GM12878 (cell line): Measurements from ENCODE around the gene MPC1. TPM values are rescaled to one million over a fixed set of nuclear protein-coding genes. Genes with fewer than 3 reads are reported as not detected.

ENCODE experiments used
- ATF2 ChIP-seq: IDR thresholded peaks from 2 replicates; pipeline ENCODE4 v1.6.1; 2012; ENCODE audit warnings: low read length, inconsistent platforms
- ATF7 ChIP-seq: fragments of 450-650 bp; IDR thresholded peaks from 2 replicates; pipeline ENCODE4 v1.6.1; 2016; ENCODE audit warnings: low read depth, mild to moderate bottlenecking
- BACH1 ChIP-seq: fragments of 450-650 bp; IDR thresholded peaks from 2 replicates; pipeline ENCODE4 v1.6.1; 2017; ENCODE audit warnings: mild to moderate bottlenecking, borderline replicate concordance
- CEBPB ChIP-seq, 2 experiments: fragments of 150-350 bp in 1 of 2; IDR thresholded peaks; 2 replicates each; pipeline ENCODE4 v1.6.1; 2012 to 2014; ENCODE audit warnings: low read depth in 2 of 2, low read length in 2 of 2, borderline replicate concordance in 1 of 2, inconsistent platforms in 1 of 2
- CREB1 ChIP-seq: IDR thresholded peaks from 2 replicates; pipeline ENCODE4 v1.6.1; 2012; ENCODE audit warnings: low read depth, mild to moderate bottlenecking, inconsistent platforms
- CREM ChIP-seq: IDR thresholded peaks from 2 replicates; pipeline ENCODE4 v1.6.1; 2014; ENCODE audit warnings: antibody characterized with exemption, low read depth
- CUX1 ChIP-seq: IDR thresholded peaks from 2 replicates; pipeline ENCODE4 v1.6.1; 2012; ENCODE audit warnings: improper control_type of control experiment, low read depth, low read length; ENCODE audit not compliant: insufficient replicate concordance
- DPF2 ChIP-seq: fragments of 450-650 bp; IDR thresholded peaks from 2 replicates; pipeline ENCODE4 v1.6.1; 2017; ENCODE audit warnings: mild to moderate bottlenecking
- IRF4 ChIP-seq: IDR thresholded peaks from 2 replicates; pipeline ENCODE4 v1.6.1; 2011; ENCODE audit warnings: low read depth, low read length
- NFYA ChIP-seq: IDR thresholded peaks from 2 replicates; pipeline ENCODE4 v1.6.1; 2011; ENCODE audit warnings: low read depth, mild to moderate bottlenecking, low read length, improper control_type of control experiment, borderline replicate concordance
- NR2C1 ChIP-seq: fragments of 450-650 bp; IDR thresholded peaks from 2 replicates; pipeline ENCODE4 v1.6.1; 2017; ENCODE audit warnings: antibody characterized with exemption, mild to moderate bottlenecking, moderate library complexity
- NR2C2 ChIP-seq: IDR thresholded peaks from 2 replicates; pipeline ENCODE4 v1.6.1; 2011; ENCODE audit warnings: borderline replicate concordance, low read depth; ENCODE audit not compliant: control insufficient read depth, insufficient read length
- POLR2A ChIP-seq: IDR thresholded peaks from 2 replicates; pipeline ENCODE4 v1.6.1; 2011; ENCODE audit warnings: low read depth, mild to moderate bottlenecking, low read length
- POLR2AphosphoS5 ChIP-seq: IDR thresholded peaks from 2 replicates; pipeline ENCODE4 v1.6.1; 2011; ENCODE audit warnings: mild to moderate bottlenecking, low read length, inconsistent platforms
- RBBP5 ChIP-seq: fragments of 200-600 bp; sonication (generic); conservative IDR thresholded peaks from 2 replicates; pipeline ENCODE4 v1.6.1; 2016
- RELB ChIP-seq: fragments of 450-650 bp; IDR thresholded peaks from 2 replicates; pipeline ENCODE4 v1.6.1; 2017; ENCODE audit warnings: low read depth, mild to moderate bottlenecking, moderate library complexity
- RFX5 ChIP-seq: IDR thresholded peaks from 2 replicates; pipeline ENCODE4 v1.6.1; 2011; ENCODE audit warnings: low read depth, low read length, improper control_type of control experiment
- SIX5 ChIP-seq: IDR thresholded peaks from 2 replicates; pipeline ENCODE4 v1.6.1; 2011; ENCODE audit warnings: mild to moderate bottlenecking, low read depth, low read length, moderate library complexity; ENCODE audit not compliant: severe bottlenecking
- SMARCA5 ChIP-seq: fragments of 450-650 bp; IDR thresholded peaks from 2 replicates; pipeline ENCODE4 v1.6.1; 2017; ENCODE audit warnings: mild to moderate bottlenecking
- SMC3 ChIP-seq: IDR thresholded peaks from 2 replicates; pipeline ENCODE4 v1.6.1; 2011; ENCODE audit warnings: low read length, improper control_type of control experiment, borderline replicate concordance
- SP1 ChIP-seq: IDR thresholded peaks from one replicate; pipeline ENCODE4 v1.6.1; 2011; ENCODE audit warnings: low read depth, low read length
- TARDBP ChIP-seq: IDR thresholded peaks from 2 replicates; pipeline ENCODE4 v1.6.1; 2016; ENCODE audit warnings: borderline replicate concordance
- USF2 ChIP-seq: IDR thresholded peaks from 2 replicates; pipeline ENCODE4 v1.6.1; 2011; ENCODE audit warnings: low read depth, low read length, improper control_type of control experiment, borderline replicate concordance
- YBX1 ChIP-seq: fragments of 450-650 bp; IDR thresholded peaks from 2 replicates; pipeline ENCODE4 v1.6.1; 2016; ENCODE audit warnings: antibody characterized with exemption
- ZNF274 ChIP-seq: IDR thresholded peaks from one replicate; pipeline ENCODE4 v1.8.0; 2011; ENCODE audit not compliant: insufficient read length, insufficient read depth
- polyA plus RNA-seq, 11 experiments: library from polyadenylated mRNA; depleted of rRNA in 4 of 11; unstranded in 6 of 11; stranded (reverse) in 5 of 11; fragments of >200 nt; fragmentation: Nextera tagmentation in 4 of 11; fragmentation: Illumina TruSeq in 1 of 11; extraction: Ambion mirVana in 4 of 11; extraction: Trizol in 1 of 11; gene quantifications; 1 replicate in 1 of 11; 2 replicates in 10 of 11; pipeline versions ENCODE4 v1.2.1 to v1.2.3, GENCODE V29; 2011 to 2016; ENCODE audit warnings: inconsistent platforms in 2 of 11, missing spikeins in 2 of 11, low read depth in 1 of 11
- total RNA-seq, 4 experiments: library from RNA; depleted of rRNA in 3 of 4; stranded (reverse); fragments of >200 nt in 3 of 4; fragmentation: Illumina TruSeq in 1 of 4; extraction: Trizol in 1 of 4; gene quantifications; 2 replicates each; pipeline versions ENCODE4 v1.2.1 to v1.2.3, GENCODE V29; 2013 to 2021

The MPC1 gene
- total and polyA plus RNA-seq, 10 of the 15 experiments (the other 5 are each of a cell fraction or from before 2014, with no cell fraction given), result 53.2 to 177 (median 78.8) TPM

DNA sequence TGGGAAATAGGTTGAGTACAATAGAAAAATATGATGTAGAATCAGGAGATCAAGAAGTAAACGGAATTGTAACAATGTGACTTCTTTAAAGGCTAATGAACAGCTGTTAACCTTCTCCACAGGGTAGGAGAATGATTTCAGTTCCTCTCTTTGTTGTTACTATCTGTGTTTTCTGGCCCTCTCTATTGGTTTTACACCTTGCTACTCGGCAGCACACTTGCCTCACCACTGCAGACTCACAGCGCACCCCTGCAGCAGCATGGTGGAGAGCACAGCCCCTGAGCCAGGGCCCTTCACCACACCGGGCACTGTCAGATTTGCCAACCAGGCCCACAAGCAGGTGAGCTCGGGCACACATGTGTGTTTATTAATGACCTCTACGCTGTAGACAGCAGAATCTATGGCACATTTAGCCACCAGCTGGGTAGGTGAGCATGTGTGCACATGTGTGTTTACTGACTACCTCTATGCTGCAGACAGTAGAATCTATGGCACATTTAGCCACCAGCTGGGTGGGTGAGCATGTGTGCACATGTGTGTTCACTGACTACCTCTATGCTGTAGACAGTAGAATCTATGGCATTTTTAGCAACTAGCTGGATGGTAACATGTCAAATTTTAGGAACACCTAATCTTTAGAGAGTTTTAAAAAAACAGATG is 57.2 kb downstream of the MPC1 start (continued):
- TF ChIP-seq NR2C2 (no peak), CREM (no peak), DPF2 (0 out of 2 replicates have a peak, but pooled peaks have one; percentile 62), NR2C1 (no peak), SMC3 (peak; percentile 18; the same call in 1 of the 2 replicates), POLR2A (no peak), ATF7 (peak; percentile 47), ZNF274 (no peak), CUX1 (no peak), YBX1 (no peak), USF2 (no peak), SP1 (no peak), POLR2AphosphoS5 (peak; percentile 40; the same call in 1 of the 2 replicates), RBBP5 (no peak), RELB (peak; percentile 80), CREB1 (peak; percentile 35; the same call in 1 of the 2 replicates), NFYA (no peak), SMARCA5 (no peak), ATF2 (peak; percentile 47; the same call in 1 of the 2 replicates), IRF4 (peak; percentile 60), SIX5 (no peak), RFX5 (no peak), BACH1 (no peak), CEBPB (IDR thresholded peaks at IDR 0.05; ENCODE audit: borderline replicate concordance in 1 of 2, low read depth in 2 of 2, low read length in 2 of 2) (no peak), TARDBP (no peak)
